GM12878 (cell line): ENCODE measurements around the gene RTN4RL1. TPM values are rescaled to one million over a fixed set of nuclear protein-coding genes. Genes with fewer than 3 reads are reported as not detected.

Experiments used
- ASH2L ChIP-seq: fragments of 300-600, 200-600 bp; sonication (generic); IDR thresholded peaks from 2 replicates; pipeline ENCODE4 v1.6.1; 2017; ENCODE audit warnings: low read depth, mild to moderate bottlenecking, borderline replicate concordance
- BACH1 ChIP-seq: fragments of 450-650 bp; IDR thresholded peaks from 2 replicates; pipeline ENCODE4 v1.6.1; 2017; ENCODE audit warnings: mild to moderate bottlenecking, borderline replicate concordance
- BRCA1 ChIP-seq: IDR thresholded peaks from 2 replicates; pipeline ENCODE4 v1.6.1; 2011; ENCODE audit warnings: low read depth, low read length, improper control_type of control experiment
- EP300 ChIP-seq, 2 experiments: fragments of 150-350 bp in 1 of 2; IDR thresholded peaks; 2 replicates each; pipeline ENCODE4 v1.6.1; 2011 to 2012; ENCODE audit warnings: low read depth in 2 of 2, low read length in 2 of 2, borderline replicate concordance in 1 of 2, improper control_type of control experiment in 1 of 2, inconsistent platforms in 1 of 2; ENCODE audit not compliant: control insufficient read depth in 1 of 2
- MEF2A ChIP-seq: IDR thresholded peaks from 2 replicates; pipeline ENCODE4 v1.6.1; 2011; ENCODE audit warnings: low read depth, mild to moderate bottlenecking, low read length, moderate library complexity; ENCODE audit not compliant: insufficient read depth
- MEF2B ChIP-seq: fragments of 450-650 bp; IDR thresholded peaks from 2 replicates; pipeline ENCODE4 v1.6.1; 2018; ENCODE audit warnings: mild to moderate bottlenecking, moderate library complexity; ENCODE audit not compliant: partially characterized antibody, poor library complexity, severe bottlenecking
- MXI1 ChIP-seq: fragments of 150-350 bp; IDR thresholded peaks from 2 replicates; pipeline ENCODE4 v1.6.1; 2011; ENCODE audit warnings: low read depth, mild to moderate bottlenecking, inconsistent platforms, low read length, improper control_type of control experiment
- NFXL1 ChIP-seq: fragments of 450-650 bp; IDR thresholded peaks from 2 replicates; pipeline ENCODE4 v1.6.1; 2017; ENCODE audit warnings: antibody characterized with exemption, mild to moderate bottlenecking, borderline replicate concordance
- NRF1 ChIP-seq: conservative IDR thresholded peaks from 2 replicates; pipeline ENCODE4 v1.6.1; 2011; ENCODE audit warnings: mild to moderate bottlenecking, low read depth, low read length, improper control_type of control experiment
- POLR2AphosphoS2 ChIP-seq: IDR thresholded peaks from 2 replicates; pipeline ENCODE4 v1.6.1; 2011; ENCODE audit warnings: low read depth, mild to moderate bottlenecking, low read length, improper control_type of control experiment, moderate library complexity
- POLR2AphosphoS5 ChIP-seq: IDR thresholded peaks from 2 replicates; pipeline ENCODE4 v1.6.1; 2011; ENCODE audit warnings: mild to moderate bottlenecking, low read length, inconsistent platforms
- POU2F2 ChIP-seq: IDR thresholded peaks from 3 replicates; pipeline ENCODE4 v1.6.1; 2011; ENCODE audit warnings: low read depth, mild to moderate bottlenecking, low read length, borderline replicate concordance
- SIN3A ChIP-seq: IDR thresholded peaks from 2 replicates; pipeline ENCODE4 v1.6.1; 2012; ENCODE audit warnings: low read depth, low read length, improper control_type of control experiment
- ZNF24 ChIP-seq: fragments of 450-650 bp; IDR thresholded peaks from 2 replicates; pipeline ENCODE4 v1.6.1; 2017; ENCODE audit warnings: antibody characterized with exemption, mild to moderate bottlenecking
- ZSCAN29 ChIP-seq: fragments of 450-650 bp; IDR thresholded peaks from 2 replicates; pipeline ENCODE4 v1.6.1; 2017; ENCODE audit warnings: mild to moderate bottlenecking, moderate library complexity
- polyA plus RNA-seq, 11 experiments: library from polyadenylated mRNA; depleted of rRNA in 4 of 11; unstranded in 6 of 11; stranded (reverse) in 5 of 11; fragments of >200 nt; fragmentation: Nextera tagmentation in 4 of 11; fragmentation: Illumina TruSeq in 1 of 11; extraction: Ambion mirVana in 4 of 11; extraction: Trizol in 1 of 11; gene quantifications; 1 replicate in 1 of 11; 2 replicates in 10 of 11; pipeline versions ENCODE4 v1.2.1 to v1.2.3, GENCODE V29; 2011 to 2016; ENCODE audit warnings: inconsistent platforms in 2 of 11, missing spikeins in 2 of 11, low read depth in 1 of 11
- total RNA-seq, 4 experiments: library from RNA; depleted of rRNA in 3 of 4; stranded (reverse); fragments of >200 nt in 3 of 4; fragmentation: Illumina TruSeq in 1 of 4; extraction: Trizol in 1 of 4; gene quantifications; 2 replicates each; pipeline versions ENCODE4 v1.2.1 to v1.2.3, GENCODE V29; 2013 to 2021
- TF ChIP-seq, protein P1 (sequence below): IDR thresholded peaks from 2 replicates; pipeline ENCODE4 v1.6.1; 2012; ENCODE audit warnings: low read depth, low read length, improper control_type of control experiment
- TF ChIP-seq, protein P2 (sequence below): fragments of 450-650 bp; IDR thresholded peaks from 2 replicates; pipeline ENCODE4 v1.6.1; 2016; ENCODE audit warnings: mild to moderate bottlenecking
- TF ChIP-seq, protein P3 (sequence below), 3 experiments: IDR thresholded peaks in 2 of 3; conservative IDR thresholded peaks in 1 of 3; 2 replicates each; pipeline ENCODE4 v1.5.1; 2011; ENCODE audit warnings: low read depth in 3 of 3, low read length in 3 of 3, mild to moderate bottlenecking in 3 of 3, control low read depth in 2 of 3, moderate library complexity in 2 of 3, inconsistent platforms in 1 of 3, mixed read lengths in 1 of 3; ENCODE audit not compliant: control insufficient read depth in 2 of 3, insufficient read depth in 1 of 3; ENCODE audit errors: extremely low read depth in 1 of 3
- TF ChIP-seq, protein P4 (sequence below): IDR thresholded peaks from 2 replicates; pipeline ENCODE4 v1.6.1; 2011; ENCODE audit warnings: low read depth, low read length, improper control_type of control experiment, borderline replicate concordance
- TF ChIP-seq, protein P5 (sequence below): fragments of 150-350 bp; IDR thresholded peaks from 2 replicates; pipeline ENCODE4 v1.6.1; 2016; ENCODE audit warnings: low read depth, low read length

RTN4RL1 gene
- total and polyA plus RNA-seq, 10 of the 15 experiments (the other 5 are each of a cell fraction or from before 2014, with no cell fraction given), result 0.08 to 0.11 (median 0.10) TPM; not detected in 7

DNA sequence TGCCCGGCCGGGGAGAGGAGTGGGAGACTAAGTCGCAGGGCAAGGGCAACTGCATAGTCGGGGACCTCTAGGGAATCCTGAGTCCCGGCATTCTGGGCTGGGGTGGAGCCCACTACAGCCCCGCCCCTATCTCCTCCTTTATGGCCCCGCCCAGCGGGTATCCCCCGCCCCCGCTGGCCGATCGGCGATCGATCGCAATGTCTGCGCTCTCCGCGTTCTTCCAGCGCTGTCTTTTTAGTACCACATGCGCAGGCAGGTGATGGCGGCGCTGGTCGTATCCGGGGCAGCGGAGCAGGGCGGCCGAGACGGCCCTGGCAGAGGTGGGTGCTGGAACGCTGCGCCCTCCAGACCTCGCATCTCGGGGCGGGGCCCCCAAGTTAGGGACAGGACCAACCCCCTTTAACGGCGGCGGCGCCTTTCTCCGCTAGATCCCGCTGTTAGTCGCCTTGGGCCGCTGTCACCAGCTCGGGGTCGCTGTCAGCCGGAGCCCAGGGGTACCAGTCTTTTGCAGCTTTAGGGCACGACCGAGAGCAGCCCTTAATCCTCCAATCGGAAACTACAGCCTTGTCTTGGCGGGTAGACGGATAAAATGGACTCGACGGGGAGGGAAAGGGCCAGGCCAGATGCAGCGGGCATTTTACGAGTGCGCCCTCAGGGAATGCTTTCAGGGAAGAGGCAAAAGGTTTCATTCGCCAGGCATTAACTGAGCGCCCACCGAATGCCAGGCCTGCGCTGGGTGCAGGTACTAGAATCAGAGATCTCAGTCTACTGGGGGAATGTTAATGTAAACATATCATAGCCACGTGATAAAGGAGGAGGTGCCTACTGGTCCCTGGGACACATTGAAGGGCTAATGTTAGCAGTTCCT, 5.0 kb upstream of the RTN4RL1 start, which contains the start of gene DPH1 (continued):
- TF ChIP-seq, protein P1, sequence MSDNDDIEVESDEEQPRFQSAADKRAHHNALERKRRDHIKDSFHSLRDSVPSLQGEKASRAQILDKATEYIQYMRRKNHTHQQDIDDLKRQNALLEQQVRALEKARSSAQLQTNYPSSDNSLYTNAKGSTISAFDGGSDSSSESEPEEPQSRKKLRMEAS, result peak; percentile 99
- peak; percentile 99 for TF ChIP-seq MXI1
- TF ChIP-seq ZNF24, result no peak
- peak; percentile 89; the same call in 1 of the 2 replicates for TF ChIP-seq ASH2L
- peak; percentile 94 for TF ChIP-seq POLR2AphosphoS2
- peak; percentile 34; the same call in 1 of the 2 replicates for TF ChIP-seq MEF2A
- TF ChIP-seq POU2F2, result peak; percentile 59; the same call in 1 of the 3 replicates
- TF ChIP-seq POLR2AphosphoS5, result peak; percentile 31; the same call in 1 of the 2 replicates
- no peak for TF ChIP-seq NFXL1
- no peak for TF ChIP-seq ZSCAN29
- 0 out of 4 replicates have a peak, but pooled peaks of 1 of the 2 experiments have one; percentile 15 for TF ChIP-seq EP300 (IDR thresholded peaks at IDR 0.05; ENCODE audit: borderline replicate concordance in 1 of 2, control insufficient read depth in 1 of 2, low read depth in 2 of 2, low read length in 2 of 2)
- TF ChIP-seq, protein P2, sequence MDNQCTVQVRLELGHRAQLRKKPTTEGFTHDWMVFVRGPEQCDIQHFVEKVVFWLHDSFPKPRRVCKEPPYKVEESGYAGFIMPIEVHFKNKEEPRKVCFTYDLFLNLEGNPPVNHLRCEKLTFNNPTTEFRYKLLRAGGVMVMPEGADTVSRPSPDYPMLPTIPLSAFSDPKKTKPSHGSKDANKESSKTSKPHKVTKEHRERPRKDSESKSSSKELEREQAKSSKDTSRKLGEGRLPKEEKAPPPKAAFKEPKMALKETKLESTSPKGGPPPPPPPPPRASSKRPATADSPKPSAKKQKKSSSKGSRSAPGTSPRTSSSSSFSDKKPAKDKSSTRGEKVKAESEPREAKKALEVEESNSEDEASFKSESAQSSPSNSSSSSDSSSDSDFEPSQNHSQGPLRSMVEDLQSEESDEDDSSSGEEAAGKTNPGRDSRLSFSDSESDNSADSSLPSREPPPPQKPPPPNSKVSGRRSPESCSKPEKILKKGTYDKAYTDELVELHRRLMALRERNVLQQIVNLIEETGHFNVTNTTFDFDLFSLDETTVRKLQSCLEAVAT, result peak; percentile 100
- TF ChIP-seq SIN3A, result peak; percentile 99
- TF ChIP-seq, protein P3, sequence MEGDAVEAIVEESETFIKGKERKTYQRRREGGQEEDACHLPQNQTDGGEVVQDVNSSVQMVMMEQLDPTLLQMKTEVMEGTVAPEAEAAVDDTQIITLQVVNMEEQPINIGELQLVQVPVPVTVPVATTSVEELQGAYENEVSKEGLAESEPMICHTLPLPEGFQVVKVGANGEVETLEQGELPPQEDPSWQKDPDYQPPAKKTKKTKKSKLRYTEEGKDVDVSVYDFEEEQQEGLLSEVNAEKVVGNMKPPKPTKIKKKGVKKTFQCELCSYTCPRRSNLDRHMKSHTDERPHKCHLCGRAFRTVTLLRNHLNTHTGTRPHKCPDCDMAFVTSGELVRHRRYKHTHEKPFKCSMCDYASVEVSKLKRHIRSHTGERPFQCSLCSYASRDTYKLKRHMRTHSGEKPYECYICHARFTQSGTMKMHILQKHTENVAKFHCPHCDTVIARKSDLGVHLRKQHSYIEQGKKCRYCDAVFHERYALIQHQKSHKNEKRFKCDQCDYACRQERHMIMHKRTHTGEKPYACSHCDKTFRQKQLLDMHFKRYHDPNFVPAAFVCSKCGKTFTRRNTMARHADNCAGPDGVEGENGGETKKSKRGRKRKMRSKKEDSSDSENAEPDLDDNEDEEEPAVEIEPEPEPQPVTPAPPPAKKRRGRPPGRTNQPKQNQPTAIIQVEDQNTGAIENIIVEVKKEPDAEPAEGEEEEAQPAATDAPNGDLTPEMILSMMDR (IDR thresholded peaks at IDR 0.05 in 2 of 3, conservative IDR thresholded peaks at IDR 0.05 in 1 of 3; ENCODE audit: control insufficient read depth in 2 of 3, extremely low read depth in 1 of 3, insufficient read depth in 1 of 3, low read depth in 3 of 3, low read length in 3 of 3), result peak in 1 of 3 experiments; percentile 11; a peak in 1 of 6 replicates
- TF ChIP-seq NRF1, result peak; percentile 46; the same call in 1 of the 2 replicates
- no peak; the same call in 1 of the 2 replicates for TF ChIP-seq BACH1
- no peak for TF ChIP-seq BRCA1
- TF ChIP-seq, protein P4, sequence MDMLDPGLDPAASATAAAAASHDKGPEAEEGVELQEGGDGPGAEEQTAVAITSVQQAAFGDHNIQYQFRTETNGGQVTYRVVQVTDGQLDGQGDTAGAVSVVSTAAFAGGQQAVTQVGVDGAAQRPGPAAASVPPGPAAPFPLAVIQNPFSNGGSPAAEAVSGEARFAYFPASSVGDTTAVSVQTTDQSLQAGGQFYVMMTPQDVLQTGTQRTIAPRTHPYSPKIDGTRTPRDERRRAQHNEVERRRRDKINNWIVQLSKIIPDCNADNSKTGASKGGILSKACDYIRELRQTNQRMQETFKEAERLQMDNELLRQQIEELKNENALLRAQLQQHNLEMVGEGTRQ, result peak; percentile 70
- TF ChIP-seq, protein P5, sequence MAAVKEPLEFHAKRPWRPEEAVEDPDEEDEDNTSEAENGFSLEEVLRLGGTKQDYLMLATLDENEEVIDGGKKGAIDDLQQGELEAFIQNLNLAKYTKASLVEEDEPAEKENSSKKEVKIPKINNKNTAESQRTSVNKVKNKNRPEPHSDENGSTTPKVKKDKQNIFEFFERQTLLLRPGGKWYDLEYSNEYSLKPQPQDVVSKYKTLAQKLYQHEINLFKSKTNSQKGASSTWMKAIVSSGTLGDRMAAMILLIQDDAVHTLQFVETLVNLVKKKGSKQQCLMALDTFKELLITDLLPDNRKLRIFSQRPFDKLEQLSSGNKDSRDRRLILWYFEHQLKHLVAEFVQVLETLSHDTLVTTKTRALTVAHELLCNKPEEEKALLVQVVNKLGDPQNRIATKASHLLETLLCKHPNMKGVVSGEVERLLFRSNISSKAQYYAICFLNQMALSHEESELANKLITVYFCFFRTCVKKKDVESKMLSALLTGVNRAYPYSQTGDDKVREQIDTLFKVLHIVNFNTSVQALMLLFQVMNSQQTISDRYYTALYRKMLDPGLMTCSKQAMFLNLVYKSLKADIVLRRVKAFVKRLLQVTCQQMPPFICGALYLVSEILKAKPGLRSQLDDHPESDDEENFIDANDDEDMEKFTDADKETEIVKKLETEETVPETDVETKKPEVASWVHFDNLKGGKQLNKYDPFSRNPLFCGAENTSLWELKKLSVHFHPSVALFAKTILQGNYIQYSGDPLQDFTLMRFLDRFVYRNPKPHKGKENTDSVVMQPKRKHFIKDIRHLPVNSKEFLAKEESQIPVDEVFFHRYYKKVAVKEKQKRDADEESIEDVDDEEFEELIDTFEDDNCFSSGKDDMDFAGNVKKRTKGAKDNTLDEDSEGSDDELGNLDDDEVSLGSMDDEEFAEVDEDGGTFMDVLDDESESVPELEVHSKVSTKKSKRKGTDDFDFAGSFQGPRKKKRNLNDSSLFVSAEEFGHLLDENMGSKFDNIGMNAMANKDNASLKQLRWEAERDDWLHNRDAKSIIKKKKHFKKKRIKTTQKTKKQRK, result peak; percentile 49; the same call in 1 of the 2 replicates
- TF ChIP-seq MEF2B, result peak; percentile 73
